ENCODE data around the gene KCNA10. TPM values are rescaled to one million over a fixed set of nuclear protein-coding genes. Genes with fewer than 3 reads are reported as not detected.

The KCNA10 gene
- total RNA-seq, 1 donor from 2014 or later: not detected

GRCh38 chr1:110502402-110503151 lies 16.4 kb downstream of the KCNA10 start:
- FAIRE-seq: no peak

GRCh38 chr1:110501488-110502132 lies 17.4 kb downstream of the KCNA10 start:
- no peak for FAIRE-seq
- DNase-seq (ENCODE audit: low spot score in 2 of 2): no peak

More at GRCh38 chr1:110502402-110503151, 16.4 kb downstream of the KCNA10 start:
- DNase-seq (ENCODE audit: low spot score in 2 of 2): no peak

- no peak for DNase-seq (ENCODE audit: low spot score in 2 of 2)
- FAIRE-seq: no peak
Measured at GRCh38 chr1:110498270-110498669, 20.7 kb downstream of the KCNA10 start.

- DNase-seq (ENCODE audit: low spot score in 2 of 2) (peak; percentile 48 to 73), FAIRE-seq (no peak)
Measured at GRCh38 chr1:110495926-110496600, 22.9 kb downstream of the KCNA10 start.

GRCh38 chr1:110494522-110495406 lies 24.2 kb downstream of the KCNA10 start:
- DNase-seq (ENCODE audit: low spot score in 2 of 2) (no peak), FAIRE-seq (no peak)

- DNase-seq (ENCODE audit: low spot score in 2 of 2): no peak
- FAIRE-seq: no peak
Measured at GRCh38 chr1:110494036-110494435, 24.9 kb downstream of the KCNA10 start.

GRCh38 chr1:110493059-110493699 lies 25.8 kb downstream of the KCNA10 start:
- DNase-seq (ENCODE audit: low spot score in 2 of 2) (no peak), FAIRE-seq (no peak)

- DNase-seq (ENCODE audit: low spot score in 2 of 2): no peak
- FAIRE-seq: no peak
Measured at GRCh38 chr1:110492573-110492972, 26.4 kb downstream of the KCNA10 start.

- DNase-seq (ENCODE audit: low spot score in 2 of 2): peak in 1 of 2 donors; percentile 48
- no peak for FAIRE-seq
Measured at GRCh38 chr1:110490791-110491451, 28.1 kb downstream of the KCNA10 start.

GRCh38 chr1:110489973-110490542 lies 28.9 kb downstream of the KCNA10 start:
- no peak for FAIRE-seq
- no peak for DNase-seq (ENCODE audit: low spot score in 2 of 2)

- DNase-seq (ENCODE audit: low spot score in 2 of 2): no peak
- no peak for FAIRE-seq
Measured at GRCh38 chr1:110489406-110489805, 29.6 kb downstream of the KCNA10 start.

GRCh38 chr1:110488867-110489266 lies 30.1 kb downstream of the KCNA10 start:
- DNase-seq (ENCODE audit: low spot score in 2 of 2): no peak

GRCh38 chr1:110488161-110488560 lies 30.8 kb downstream of the KCNA10 start:
- DNase-seq (ENCODE audit: low spot score in 2 of 2) (no peak), FAIRE-seq (no peak)

More at GRCh38 chr1:110488867-110489266, 30.1 kb downstream of the KCNA10 start:
- FAIRE-seq: no peak

GRCh38 chr1:110487726-110488125 lies 31.2 kb downstream of the KCNA10 start:
- DNase-seq (ENCODE audit: low spot score in 2 of 2) (no peak), FAIRE-seq (no peak)

- DNase-seq (ENCODE audit: low spot score in 2 of 2) (no peak), FAIRE-seq (no peak)
Measured at GRCh38 chr1:110485725-110486124, 33.2 kb downstream of the KCNA10 start.

- FAIRE-seq (no peak), DNase-seq (ENCODE audit: low spot score in 2 of 2) (no peak)
Measured at GRCh38 chr1:110484801-110485200, 34.2 kb downstream of the KCNA10 start.

- FAIRE-seq: no peak
- DNase-seq (ENCODE audit: low spot score in 2 of 2): peak in 1 of 2 donors; percentile 48
Measured at GRCh38 chr1:110483308-110483685, 35.7 kb downstream of the KCNA10 start.

- FAIRE-seq: no peak
- DNase-seq (ENCODE audit: low spot score in 2 of 2): no peak
Measured at GRCh38 chr1:110482662-110483307, 36.2 kb downstream of the KCNA10 start.
